ENCODE results near the gene NFAM1. TPM values are rescaled to one million over a fixed set of nuclear protein-coding genes. Genes with fewer than 3 reads are reported as not detected.

NFAM1 gene
- total and polyA plus RNA-seq, 2 of the 13 experiments (the other 11 are each of a cell fraction or from before 2014, with no cell fraction given): 0.03 TPM; not detected in 1

GRCh38 chr22:42363892-42364291 lies 68.3 kb downstream of the NFAM1 start (continued):
- TF ChIP-seq THAP9 (CRISPR knock-in tag; IDR thresholded peaks at IDR 0.05; ENCODE audit: borderline replicate concordance): no peak
- no peak for TF ChIP-seq ZSCAN21 (CRISPR knock-in tag; IDR thresholded peaks at IDR 0.05; ENCODE audit: borderline replicate concordance)
- TF ChIP-seq HDAC1 (CRISPR knock-in tag; IDR thresholded peaks at IDR 0.05): no peak

GRCh38 chr22:42361523-42361922 lies 70.7 kb downstream of the NFAM1 start:
- no peak overlapping the region for H3K9ac ChIP-seq (ENCODE audit: insufficient read depth, low read depth, low read length)
- BruUV-seq (replicated peaks): no TSS peak
- FAIRE-seq (no peak), ATAC-seq (no peak), DNase-seq (ENCODE audit: low spot score) (no peak)
- ChIA-PET POLR2A (no interaction called here), CTCF (ENCODE audit: low intra/inter-chr PET ratio, low total read pairs) (no interaction called here)
- no peaks in the 10 kb centered on the region for H3K9me3 ChIP-seq (ENCODE audit: low read length)
- no peaks in the 10 kb centered on the region for H3K79me2 ChIP-seq (ENCODE audit: insufficient read depth, low read length)
- no peaks in the 10 kb centered on the region for H3K4me1 ChIP-seq (ENCODE audit: insufficient read depth, low read length)
- no peak overlapping the region for H3K27ac ChIP-seq (ENCODE audit: extremely low read length, insufficient read depth, low read length)
- peaks cover 5 to 50% of the 10 kb centered on the region in 2 experiments for H3K27me3 ChIP-seq (ENCODE audit: control insufficient read depth in 1 of 2, insufficient read depth in 2 of 2, low read length in 2 of 2)
- no peaks in the 10 kb centered on the region for H4K20me1 ChIP-seq (ENCODE audit: insufficient read depth, low read length)
- in situ Hi-C loops (cut with HindIII; ENCODE audit: extremely low pct_ligation_motif_present, low pct_unique_long_range_greater_than_20kb): no loop called here
- H3K4me3 ChIP-seq (replicated peaks in 1 of 3; ENCODE audit: insufficient read depth in 1 of 3, low read depth in 2 of 3, low read length in 3 of 3): no peak overlapping the region
- no peak for TF ChIP-seq EED (CRISPR knock-in tag; IDR thresholded peaks at IDR 0.05)
- TF ChIP-seq E2F1 (CRISPR knock-in tag; IDR thresholded peaks at IDR 0.05): no peak
- TF ChIP-seq ETV5 (CRISPR knock-in tag; IDR thresholded peaks at IDR 0.05; ENCODE audit: borderline replicate concordance): no peak
- no peak overlapping the region for H2AFZ ChIP-seq (ENCODE audit: low read length)
- no peaks in the 10 kb centered on the region for H3K36me3 ChIP-seq (replicated peaks in 1 of 2; ENCODE audit: control insufficient read depth in 1 of 2, insufficient read depth in 2 of 2, low read length in 2 of 2)
- intact Hi-C loops (cut with micrococcal nuclease; ENCODE audit: unreplicated experiment): no loop called here
- no peak overlapping the region for H3K4me2 ChIP-seq (ENCODE audit: low read depth, low read length)
- 66% methylated on average over 9 of the region's 10 CpGs for WGBS (ENCODE audit: low lambda C conversion rate)
